K562 (cell line): ENCODE measurements around the gene GIMAP7. TPM values are rescaled to one million over a fixed set of nuclear protein-coding genes. Genes with fewer than 3 reads are reported as not detected.

Source experiments
- ATAC-seq: fragments of 200-7000 bp; cut with Tn5 transposase; 3 replicates; pipeline ENCODE4 v1.9.1; 2020; ENCODE audit warnings: moderate library complexity
- BruUV-seq: library from RNA; stranded (reverse); fragments of 400-500 nt; replicated peaks from 2 replicates; lab custom pipeline; 2021; lab: Mats Ljungman, UMichigan
- CTCF ChIA-PET: fragments of 300-600 bp; formaldehyde crosslinking; extraction: SDS; loops from one replicate; lab custom pipeline; 2021; ENCODE audit warnings: low intra/inter-chr PET ratio; lab: Yijun Ruan, JAX
- POLR2A ChIA-PET: fragments of 300-600, 350-650 bp; sonication (Branson Sonifier 250); formaldehyde crosslinking; extraction: SDS; loops from one replicate; lab custom pipeline; 2021; ENCODE audit warnings: antibody characterized with exemption, inconsistent platforms; lab: Yijun Ruan, JAX
- DNase-seq, 4 experiments: peaks; one replicate each; pipeline versions ENCODE4 v3.0.0 to v3.0.0-alpha.2; 2011 to 2018; ENCODE audit warnings: low spot score in 3 of 4, mixed read lengths in 3 of 4; ENCODE audit errors: extremely low read depth in 1 of 4
- FAIRE-seq: peaks from 2 replicates; lab custom pipeline; 2011; peaks lifted over from hg19 to GRCh38; lab: Jason Lieb, UNC
- H2AFZ ChIP-seq: 2 replicates; pipeline ENCODE4 v1.6.0; 2011; ENCODE audit warnings: low read depth, low read length, control low read depth, inconsistent platforms
- H3K27ac ChIP-seq: fragments of 200-600 bp; 3 replicates; pipeline ENCODE4 v1.8.0; 2011; ENCODE audit warnings: low read depth, mild to moderate bottlenecking, control low read depth, inconsistent platforms, low read length, moderate library complexity, mixed read lengths; ENCODE audit errors: extremely low read depth
- H3K27me3 ChIP-seq, 2 experiments: fragments of 300-600 bp in 1 of 2; 2 replicates in 1 of 2; 3 replicates in 1 of 2; pipeline versions ENCODE4 v1.6.0 to v1.8.0; 2011; ENCODE audit warnings: inconsistent platforms in 2 of 2, low read length in 2 of 2, mild to moderate bottlenecking in 1 of 2, mixed read lengths in 1 of 2, moderate library complexity in 1 of 2; ENCODE audit not compliant: control insufficient read depth in 2 of 2, insufficient read depth in 2 of 2
- H3K36me3 ChIP-seq: fragments of 300-600 bp; 3 replicates; pipeline ENCODE4 v1.8.0; 2011; ENCODE audit warnings: mild to moderate bottlenecking, low read length, inconsistent platforms; ENCODE audit not compliant: control insufficient read depth, insufficient read depth
- H3K4me1 ChIP-seq, 2 experiments: fragments of 200-600 bp in 1 of 2; replicated peaks in 1 of 2; 2 replicates in 1 of 2; 3 replicates in 1 of 2; pipeline versions ENCODE4 v1.5.1 to v1.8.0; 2011; ENCODE audit warnings: inconsistent platforms in 2 of 2, low read length in 2 of 2, mild to moderate bottlenecking in 1 of 2, mixed read lengths in 1 of 2, moderate library complexity in 1 of 2; ENCODE audit not compliant: control insufficient read depth in 2 of 2, insufficient read depth in 2 of 2
- H3K4me2 ChIP-seq: 2 replicates; pipeline ENCODE4 v1.6.1; 2011; ENCODE audit warnings: low read length, control low read depth, inconsistent platforms, mixed read lengths; ENCODE audit not compliant: insufficient read depth
- H3K4me3 ChIP-seq: fragments of 200-600 bp; sonication (generic), shearing (Covaris generic); 2 replicates; pipeline ENCODE4 v1.5.1; 2016; ENCODE audit warnings: control low read depth, inconsistent platforms
- H3K79me2 ChIP-seq: fragments of 200-600 bp; 3 replicates; pipeline ENCODE4 v1.8.0; 2011; ENCODE audit warnings: low read length, inconsistent platforms; ENCODE audit not compliant: control insufficient read depth, insufficient read depth
- H3K9ac ChIP-seq, 2 experiments: 2 replicates each; pipeline versions ENCODE4 v1.6.0 to v1.6.1; 2011; ENCODE audit warnings: low read depth in 2 of 2, low read length in 2 of 2, control low read depth in 1 of 2, inconsistent platforms in 1 of 2, mild to moderate bottlenecking in 1 of 2, mixed read lengths in 1 of 2; ENCODE audit not compliant: insufficient read depth in 1 of 2
- H3K9me1 ChIP-seq: one replicate; pipeline ENCODE4 v1.6.0; 2011; ENCODE audit warnings: inconsistent platforms, mild to moderate bottlenecking, low read length, moderate library complexity; ENCODE audit not compliant: control insufficient read depth, insufficient read depth
- H3K9me3 ChIP-seq: replicated peaks from 2 replicates; pipeline ENCODE4 v1.5.1; 2011; ENCODE audit warnings: low read depth, low read length, inconsistent platforms; ENCODE audit not compliant: control insufficient read depth, insufficient read depth
- H4K20me1 ChIP-seq: replicated peaks from 2 replicates; pipeline ENCODE4 v1.6.1; 2011; ENCODE audit warnings: low read length, inconsistent platforms, mixed read lengths; ENCODE audit not compliant: control insufficient read depth, insufficient read depth
- MCM5 ChIP-seq: fragments of 450-650 bp; IDR thresholded peaks from 2 replicates; pipeline ENCODE4 v1.6.1; 2016; ENCODE audit warnings: low read depth
- MIER1 ChIP-seq: fragments of 450-650 bp; IDR thresholded peaks from 2 replicates; pipeline ENCODE4 v1.6.1; 2016; ENCODE audit warnings: antibody characterized with exemption, mild to moderate bottlenecking, low read depth
- RFX5 ChIP-seq: IDR thresholded peaks from 2 replicates; pipeline ENCODE4 v1.6.1; 2011; ENCODE audit warnings: low read depth, mild to moderate bottlenecking, improper control_type of control experiment, low read length
- SRSF7 ChIP-seq: fragments of 200-400 bp; formaldehyde crosslinking; optimal IDR thresholded peaks from 2 replicates; pipeline ENCODE3; 2017; ENCODE audit warnings: mild to moderate bottlenecking, low read depth, low read length
- ZBED1 ChIP-seq: IDR thresholded peaks from 2 replicates; pipeline ENCODE4 v1.6.1; 2014
- ZNF639 ChIP-seq, 2 experiments: fragments of 200-800 bp in 1 of 2; sonication (Bioruptor generic) in 1 of 2; sonication (generic) in 1 of 2; formaldehyde crosslinking in 1 of 2; IDR thresholded peaks in 1 of 2; conservative IDR thresholded peaks in 1 of 2; 2 replicates each; pipeline versions ENCODE4 v1.5.0 to v1.6.1; 2016 to 2020; ENCODE audit warnings: missing compliant biosample characterization in 1 of 2, missing genetic modification characterization in 1 of 2, missing genetic modification reagents in 1 of 2
- WGBS: fragments of 100-300 bp; shearing (Covaris generic); methylation state at CpG from one replicate; pipeline ENCODE4 v1.1.6; 2016; ENCODE audit warnings: low coverage, mixed read lengths; ENCODE audit not compliant: insufficient coverage; ENCODE audit errors: missing lambda C conversion rate; 5-methylcytosine and 5-hydroxymethylcytosine counted together
- in situ Hi-C: fragments of 300-500 bp; cut with MboI; formaldehyde crosslinking; loops from 4 replicates; pipeline ENCODE4 v1.15.0; 2018; ENCODE audit warnings: inconsistent platforms, mixed read lengths
- intact Hi-C: fragments of 100-400 bp; cut with micrococcal nuclease; formaldehyde crosslinking; loops from 2 replicates; pipeline ENCODE4 v1.14.2; 2022
- polyA plus RNA-seq, 8 experiments: library from polyadenylated mRNA; depleted of rRNA in 4 of 8; stranded (reverse) in 5 of 8; unstranded in 3 of 8; fragments of >200 nt; fragmentation: Nextera tagmentation in 2 of 8; fragmentation: Illumina TruSeq in 1 of 8; extraction: Ambion mirVana in 2 of 8; extraction: Trizol in 1 of 8; gene quantifications; 2 replicates each; pipeline versions ENCODE4 v1.2.1 to v1.2.3, GENCODE V29; 2011 to 2014; ENCODE audit warnings: inconsistent platforms in 1 of 8, missing spikeins in 1 of 8
- total RNA-seq, 7 experiments: library from RNA; depleted of rRNA in 6 of 7; stranded (reverse); fragments of >200 nt in 6 of 7; fragmentation: Illumina TruSeq in 2 of 7; extraction: Trizol in 2 of 7; gene quantifications; 2 replicates each; pipeline versions ENCODE4 v1.2.1 to v1.2.3, GENCODE V29; 2011 to 2021; ENCODE audit warnings: low replicate concordance in 1 of 7

The GIMAP7 gene
- total and polyA plus RNA-seq, 9 of the 15 experiments (the other 6 are each of a cell fraction or from before 2014, with no cell fraction given), result 0.42 TPM; not detected in 8

- ChIA-PET CTCF (no interaction called here), POLR2A (no interaction called here)
- ATAC-seq (no peak), FAIRE-seq (no peak), DNase-seq (no peak)
- no peaks in the 10 kb centered on the region for H3K9me1 ChIP-seq
- no peaks in the 10 kb centered on the region for H3K9me3 ChIP-seq
- no peak overlapping the region for H2AFZ ChIP-seq
- intact Hi-C loops, result loop anchor here (5.0 kb wide), 1 partner anchor 122 kb away; no protein-coding TSS in a partner anchor
- H3K27me3 ChIP-seq, result peaks cover 0 to 24% of the 10 kb centered on the region in 2 experiments; a peak in 3 of 5 replicates
- WGBS, result 1% methylated on average over 7 of the region's 7 CpGs
- H3K27ac ChIP-seq, result no peak overlapping the region
- H3K4me3 ChIP-seq, result no peak overlapping the region
- no peaks in the 10 kb centered on the region for H4K20me1 ChIP-seq
- no TSS peak for BruUV-seq
- H3K36me3 ChIP-seq, result no peaks in the 10 kb centered on the region
- no peaks in the 10 kb centered on the region for H3K4me1 ChIP-seq
- no peak overlapping the region for H3K4me2 ChIP-seq
- no peak overlapping the region for H3K9ac ChIP-seq
- in situ Hi-C loops, result no loop called here
- TF ChIP-seq RFX5 (no peak), MCM5 (no peak), ZBED1 (no peak), MIER1 (no peak), ZNF639 (CRISPR knock-in tag; conservative IDR thresholded peaks at IDR 0.05 in 1 of 2, IDR thresholded peaks at IDR 0.05 in 1 of 2) (0 out of 4 replicates have a peak, but pooled peaks of 1 of the 2 experiments have one; percentile 21), SRSF7 (no peak)
- no peaks in the 10 kb centered on the region for H3K79me2 ChIP-seq
These were observed 54.7 kb downstream of the GIMAP7 start for GRCh38 chr7:150569245-150569955.

Other genes with a start within 250 kb of the GIMAP7 start
Only the 7 nearest of the 11 such genes appear.
- not detected in 2 replicates for gene RARRES2, start 173.2 kb upstream of the GIMAP7 start, total RNA-seq (2014; rRNA removed)
- gene RARRES2, start 173.2 kb upstream of the GIMAP7 start, total RNA-seq (2014; rRNA removed; fragmentation: Illumina TruSeq; extraction: Trizol), result not detected in 2 replicates
- not detected in 2 replicates for gene RARRES2, start 173.2 kb upstream of the GIMAP7 start, total RNA-seq (2015; rRNA removed; fragmentation: Illumina TruSeq; extraction: Trizol)
- 1.7 and 1.8 TPM in 2 replicates for gene RARRES2, start 173.2 kb upstream of the GIMAP7 start, total RNA-seq (2021)
- gene RARRES2, start 173.2 kb upstream of the GIMAP7 start, polyA plus RNA-seq (2011; rRNA removed), result 0.11 TPM in 1 of 2 replicates, not detected in the other
- not detected in 2 replicates for gene RARRES2, start 173.2 kb upstream of the GIMAP7 start, polyA plus RNA-seq (2014; fragmentation: Illumina TruSeq; extraction: Trizol)
- gene RARRES2, start 173.2 kb upstream of the GIMAP7 start, polyA plus RNA-seq (2014; fragmentation: Nextera tagmentation; extraction: Ambion mirVana), result not detected
- gene RARRES2, start 173.2 kb upstream of the GIMAP7 start, polyA plus RNA-seq (2014; rRNA removed), result 0.23 TPM in 1 of 2 replicates, not detected in the other
- 212 and 268 TPM in 2 replicates for gene REPIN1, start 146.1 kb upstream of the GIMAP7 start, total RNA-seq (2014; rRNA removed)
- gene REPIN1, start 146.1 kb upstream of the GIMAP7 start, total RNA-seq (2014; rRNA removed; fragmentation: Illumina TruSeq; extraction: Trizol), result 46.9 and 56.8 TPM in 2 replicates
- 94.0 and 99.6 TPM in 2 replicates for gene REPIN1, start 146.1 kb upstream of the GIMAP7 start, total RNA-seq (2015; rRNA removed; fragmentation: Illumina TruSeq; extraction: Trizol)
- 277 and 283 TPM in 2 replicates for gene REPIN1, start 146.1 kb upstream of the GIMAP7 start, total RNA-seq (2021)
- gene REPIN1, start 146.1 kb upstream of the GIMAP7 start, polyA plus RNA-seq (2011; rRNA removed), result 130 and 189 TPM in 2 replicates
- 94.3 and 120 TPM in 2 replicates for gene REPIN1, start 146.1 kb upstream of the GIMAP7 start, polyA plus RNA-seq (2014; fragmentation: Illumina TruSeq; extraction: Trizol)
- 10 to 100 TPM in 1 of 2 experiments, 1 to 10 TPM in 1; 8.1 to 11.0 TPM for gene REPIN1, start 146.1 kb upstream of the GIMAP7 start, polyA plus RNA-seq (2014; fragmentation: Nextera tagmentation; extraction: Ambion mirVana)
- gene REPIN1, start 146.1 kb upstream of the GIMAP7 start, polyA plus RNA-seq (2014; rRNA removed), result 209 and 237 TPM in 2 replicates
- gene ZNF775, start 135.5 kb upstream of the GIMAP7 start, total RNA-seq (2014; rRNA removed), result 18.6 and 21.8 TPM in 2 replicates
- gene ZNF775, start 135.5 kb upstream of the GIMAP7 start, total RNA-seq (2014; rRNA removed; fragmentation: Illumina TruSeq; extraction: Trizol), result 1.1 and 1.8 TPM in 2 replicates
- 5.5 and 5.7 TPM in 2 replicates for gene ZNF775, start 135.5 kb upstream of the GIMAP7 start, total RNA-seq (2015; rRNA removed; fragmentation: Illumina TruSeq; extraction: Trizol)
- gene ZNF775, start 135.5 kb upstream of the GIMAP7 start, total RNA-seq (2021), result 18.7 and 19.2 TPM in 2 replicates
- gene ZNF775, start 135.5 kb upstream of the GIMAP7 start, polyA plus RNA-seq (2011; rRNA removed), result 4.9 and 8.3 TPM in 2 replicates
- gene ZNF775, start 135.5 kb upstream of the GIMAP7 start, polyA plus RNA-seq (2014; fragmentation: Illumina TruSeq; extraction: Trizol), result 1.5 and 3.5 TPM in 2 replicates
- gene ZNF775, start 135.5 kb upstream of the GIMAP7 start, polyA plus RNA-seq (2014; fragmentation: Nextera tagmentation; extraction: Ambion mirVana), result under 1 TPM; 0.04 to 0.20 TPM
- 13.1 and 13.2 TPM in 2 replicates for gene ZNF775, start 135.5 kb upstream of the GIMAP7 start, polyA plus RNA-seq (2014; rRNA removed)
- not detected in 2 replicates for gene GIMAP8, start 64.2 kb upstream of the GIMAP7 start, total RNA-seq (2014; rRNA removed)
- gene GIMAP8, start 64.2 kb upstream of the GIMAP7 start, total RNA-seq (2014; rRNA removed; fragmentation: Illumina TruSeq; extraction: Trizol), result not detected in 2 replicates
- gene GIMAP8, start 64.2 kb upstream of the GIMAP7 start, total RNA-seq (2015; rRNA removed; fragmentation: Illumina TruSeq; extraction: Trizol), result not detected in 2 replicates
- 0.16 TPM in 1 of 2 replicates, not detected in the other for gene GIMAP8, start 64.2 kb upstream of the GIMAP7 start, total RNA-seq (2021)
- gene GIMAP8, start 64.2 kb upstream of the GIMAP7 start, polyA plus RNA-seq (2011; rRNA removed), result not detected in 2 replicates
- not detected in 2 replicates for gene GIMAP8, start 64.2 kb upstream of the GIMAP7 start, polyA plus RNA-seq (2014; fragmentation: Illumina TruSeq; extraction: Trizol)
- not detected for gene GIMAP8, start 64.2 kb upstream of the GIMAP7 start, polyA plus RNA-seq (2014; fragmentation: Nextera tagmentation; extraction: Ambion mirVana)
- not detected in 2 replicates for gene GIMAP8, start 64.2 kb upstream of the GIMAP7 start, polyA plus RNA-seq (2014; rRNA removed)
- gene GIMAP4, start 52.5 kb downstream of the GIMAP7 start, total RNA-seq (2014; rRNA removed), result not detected in 2 replicates
- gene GIMAP4, start 52.5 kb downstream of the GIMAP7 start, total RNA-seq (2014; rRNA removed; fragmentation: Illumina TruSeq; extraction: Trizol), result not detected in 2 replicates
- not detected in 2 replicates for gene GIMAP4, start 52.5 kb downstream of the GIMAP7 start, total RNA-seq (2015; rRNA removed; fragmentation: Illumina TruSeq; extraction: Trizol)
- 0.16 and 0.42 TPM in 2 replicates for gene GIMAP4, start 52.5 kb downstream of the GIMAP7 start, total RNA-seq (2021)
- gene GIMAP4, start 52.5 kb downstream of the GIMAP7 start, polyA plus RNA-seq (2011; rRNA removed), result not detected in 2 replicates
- gene GIMAP4, start 52.5 kb downstream of the GIMAP7 start, polyA plus RNA-seq (2014; fragmentation: Illumina TruSeq; extraction: Trizol), result not detected in 2 replicates
- gene GIMAP4, start 52.5 kb downstream of the GIMAP7 start, polyA plus RNA-seq (2014; fragmentation: Nextera tagmentation; extraction: Ambion mirVana), result not detected
- gene GIMAP4, start 52.5 kb downstream of the GIMAP7 start, polyA plus RNA-seq (2014; rRNA removed), result not detected in 2 replicates
- gene GIMAP6, start 117.5 kb downstream of the GIMAP7 start, total RNA-seq (2014; rRNA removed), result 0.20 and 0.45 TPM in 2 replicates
- 0.18 and 0.22 TPM in 2 replicates for gene GIMAP6, start 117.5 kb downstream of the GIMAP7 start, total RNA-seq (2014; rRNA removed; fragmentation: Illumina TruSeq; extraction: Trizol)
- gene GIMAP6, start 117.5 kb downstream of the GIMAP7 start, total RNA-seq (2015; rRNA removed; fragmentation: Illumina TruSeq; extraction: Trizol), result 0.38 and 0.43 TPM in 2 replicates
- 0.38 and 0.49 TPM in 2 replicates for gene GIMAP6, start 117.5 kb downstream of the GIMAP7 start, total RNA-seq (2021)
- 0.04 TPM in 1 of 2 replicates, not detected in the other for gene GIMAP6, start 117.5 kb downstream of the GIMAP7 start, polyA plus RNA-seq (2011; rRNA removed)
- 0.21 TPM in 2 replicates for gene GIMAP6, start 117.5 kb downstream of the GIMAP7 start, polyA plus RNA-seq (2014; fragmentation: Illumina TruSeq; extraction: Trizol)
- gene GIMAP6, start 117.5 kb downstream of the GIMAP7 start, polyA plus RNA-seq (2014; fragmentation: Nextera tagmentation; extraction: Ambion mirVana), result under 1 TPM; 0.04 TPM
- 0.07 and 0.34 TPM in 2 replicates for gene GIMAP6, start 117.5 kb downstream of the GIMAP7 start, polyA plus RNA-seq (2014; rRNA removed)
- 0.73 and 1.1 TPM in 2 replicates for gene GIMAP2, start 170.8 kb downstream of the GIMAP7 start, total RNA-seq (2014; rRNA removed)
- gene GIMAP2, start 170.8 kb downstream of the GIMAP7 start, total RNA-seq (2014; rRNA removed; fragmentation: Illumina TruSeq; extraction: Trizol), result 1.1 and 1.4 TPM in 2 replicates
- gene GIMAP2, start 170.8 kb downstream of the GIMAP7 start, total RNA-seq (2015; rRNA removed; fragmentation: Illumina TruSeq; extraction: Trizol), result 1.3 and 1.5 TPM in 2 replicates
- 1.1 and 1.2 TPM in 2 replicates for gene GIMAP2, start 170.8 kb downstream of the GIMAP7 start, total RNA-seq (2021)
- 0.14 and 0.52 TPM in 2 replicates for gene GIMAP2, start 170.8 kb downstream of the GIMAP7 start, polyA plus RNA-seq (2011; rRNA removed)
- gene GIMAP2, start 170.8 kb downstream of the GIMAP7 start, polyA plus RNA-seq (2014; fragmentation: Illumina TruSeq; extraction: Trizol), result 0.65 and 0.83 TPM in 2 replicates
- 1 to 10 TPM; 1.8 TPM for gene GIMAP2, start 170.8 kb downstream of the GIMAP7 start, polyA plus RNA-seq (2014; fragmentation: Nextera tagmentation; extraction: Ambion mirVana)
- 0.37 and 0.57 TPM in 2 replicates for gene GIMAP2, start 170.8 kb downstream of the GIMAP7 start, polyA plus RNA-seq (2014; rRNA removed)